PC-3 (cell line): Measurements from ENCODE around the gene VGF. TPM values are rescaled to one million over a fixed set of nuclear protein-coding genes. Genes with fewer than 3 reads are reported as not detected.
"Not testable (repeated sequence)": the region's sequence is repeated elsewhere in the genome, so short reads cannot be mapped to it uniquely, and the experiment has no call there.

Experiments
- ATAC-seq: fragments of 200-7000 bp; cut with Tn5 transposase; 2 replicates; pipeline ENCODE4 v1.9.1; 2020; ENCODE audit warnings: mild to moderate bottlenecking, moderate library complexity
- BruUV-seq: library from RNA; stranded (reverse); fragments of 400-500 nt; replicated peaks from 2 replicates; lab custom pipeline; 2021; lab: Mats Ljungman, UMichigan
- CTCF ChIA-PET: fragments of 300-600 bp; sonication (Branson Sonifier 250); formaldehyde crosslinking; loops from one replicate; lab custom pipeline; 2022; ENCODE audit warnings: antibody characterized with exemption; lab: Charles Lee
- POLR2A ChIA-PET: fragments of 300-600 bp; sonication (Branson Sonifier 250); formaldehyde crosslinking; loops from one replicate; lab custom pipeline; 2022; ENCODE audit warnings: antibody characterized with exemption; ENCODE audit not compliant: unreplicated experiment; lab: Charles Lee
- DNase-seq: peaks from one replicate; pipeline ENCODE4 v3.0.0-alpha.2; 2015
- H2AFZ ChIP-seq: fragments of 300-600 bp; sonication (generic); 2 replicates; pipeline ENCODE4 v1.6.0; 2016; ENCODE audit warnings: antibody characterized with exemption, low read length
- H3F3A ChIP-seq: fragments of 300-600 bp; sonication (generic); one replicate; pipeline ENCODE4 v1.6.0; 2017; ENCODE audit warnings: antibody characterized with exemption, low read length, control low read depth, mild to moderate bottlenecking; ENCODE audit not compliant: unreplicated experiment
- H3K27ac ChIP-seq: fragments of 300-600 bp; sonication (generic); 2 replicates; pipeline ENCODE4 v1.5.1; 2016; ENCODE audit warnings: mild to moderate bottlenecking, low read length
- H3K27me3 ChIP-seq: fragments of 300-600 bp; sonication (generic); 2 replicates; pipeline ENCODE4 v1.6.1; 2016; ENCODE audit warnings: low read length, mixed read lengths
- H3K36me3 ChIP-seq: fragments of 300-600 bp; sonication (generic); 2 replicates; pipeline ENCODE4 v1.6.1; 2016; ENCODE audit warnings: low read depth, mixed run types, low read length, mixed read lengths
- H3K4me1 ChIP-seq: fragments of 300-600 bp; sonication (generic); 2 replicates; pipeline ENCODE4 v1.5.1; 2016; ENCODE audit warnings: low read length; ENCODE audit not compliant: insufficient read depth
- H3K4me2 ChIP-seq: fragments of 300-600 bp; sonication (generic); 2 replicates; pipeline ENCODE4 v1.6.0; 2016; ENCODE audit warnings: low read length
- H3K4me3 ChIP-seq: fragments of 300-600 bp; sonication (generic); 2 replicates; pipeline ENCODE4 v1.5.1; 2016; ENCODE audit warnings: mild to moderate bottlenecking, low read length, mixed read lengths
- H3K79me2 ChIP-seq: fragments of 300-600 bp; sonication (generic); 2 replicates; pipeline ENCODE4 v1.6.1; 2017; ENCODE audit warnings: low read length, mixed read lengths
- H3K9ac ChIP-seq: fragments of 300-600 bp; sonication (generic); 2 replicates; pipeline ENCODE4 v1.6.0; 2016; ENCODE audit warnings: mild to moderate bottlenecking, low read length
- H3K9me2 ChIP-seq: fragments of 300-600 bp; sonication (generic); replicated peaks from 2 replicates; pipeline ENCODE4 v1.6.1; 2016; ENCODE audit warnings: mixed run types, low read length, mixed read lengths
- H3K9me3 ChIP-seq: fragments of 300-600 bp; sonication (generic); 2 replicates; pipeline ENCODE4 v1.6.1; 2016; ENCODE audit warnings: low read length, mixed read lengths
- H4K20me1 ChIP-seq: fragments of 300-600 bp; sonication (generic); 2 replicates; pipeline ENCODE4 v1.6.1; 2016; ENCODE audit warnings: low read length, mixed read lengths
- CTCF ChIP-seq: fragments of 300-600 bp; sonication (generic); conservative IDR thresholded peaks from 2 replicates; pipeline ENCODE4 v1.5.1; 2017; ENCODE audit warnings: antibody characterized with exemption, low read depth, mild to moderate bottlenecking, low read length
- EZH2 ChIP-seq: fragments of 300-600 bp; sonication (generic); IDR thresholded peaks from one replicate; pipeline ENCODE4 v1.6.1; 2017; ENCODE audit warnings: antibody characterized with exemption, mild to moderate bottlenecking, low read length; ENCODE audit not compliant: unreplicated experiment
- EZH2phosphoT487 ChIP-seq: fragments of 300-600 bp; sonication (generic); IDR thresholded peaks from 2 replicates; pipeline ENCODE4 v1.6.1; 2018; ENCODE audit warnings: mild to moderate bottlenecking, antibody characterized with exemption, low read length, borderline replicate concordance
- intact Hi-C: fragments of 100-400 bp; cut with micrococcal nuclease; formaldehyde crosslinking; loops from 2 replicates; pipeline ENCODE4 v1.9.0; 2023
- total RNA-seq: library from RNA; depleted of rRNA; stranded (reverse); fragments of >200 nt; gene quantifications from 2 replicates; pipeline ENCODE4 v1.2.3, GENCODE V29; 2014

VGF gene
- total RNA-seq, 1 experiment from 2014 or later, result 1.6 TPM

GRCh38 chr7:101115215-101115614, 50.2 kb downstream of the VGF start:
- Histone ChIP-seq H2AFZ (no peak overlapping the region), H3K27me3 (no peaks in the 10 kb centered on the region), H3K9me2 (no peaks in the 10 kb centered on the region), H3K4me2 (no peak overlapping the region), H3F3A (no peaks in the 10 kb centered on the region), H3K79me2 (no peaks in the 10 kb centered on the region), H3K4me1 (peaks cover 21% of the 10 kb centered on the region), H4K20me1 (no peaks in the 10 kb centered on the region), H3K9me3 (no peaks in the 10 kb centered on the region), H3K36me3 (no peaks in the 10 kb centered on the region), H3K27ac (no peak overlapping the region), H3K9ac (no peak overlapping the region), H3K4me3 (no peak overlapping the region)
- TF ChIP-seq EZH2phosphoT487 (no peak), CTCF (no peak), EZH2 (no peak)
- CTCF ChIA-PET, result no interaction called here
- intact Hi-C loops, result no loop called here
- POLR2A ChIA-PET, result no interaction called here
- DNase-seq (no peak), ATAC-seq (no peak)
- no TSS peak for BruUV-seq

GRCh38 chr7:101114492-101114891, 50.9 kb downstream of the VGF start:
- no peaks in the 10 kb centered on the region for H3K79me2 ChIP-seq
- H3K27me3 ChIP-seq, result no peaks in the 10 kb centered on the region
- peak; percentile 43 for DNase-seq
- no peaks in the 10 kb centered on the region for H3K36me3 ChIP-seq
- H2AFZ ChIP-seq, result peak overlapping the region; percentile 70
- H3K9me2 ChIP-seq, result no peaks in the 10 kb centered on the region
- TF ChIP-seq EZH2phosphoT487 (no peak), EZH2 (no peak), CTCF (no peak)
- intact Hi-C loops, result no loop called here
- ChIA-PET POLR2A (no interaction called here), CTCF (no interaction called here)
- peak; percentile 73 for ATAC-seq
- H3K4me2 ChIP-seq, result peak overlapping the region; percentile 61
- peaks cover 24% of the 10 kb centered on the region for H3K4me1 ChIP-seq
- H3K4me3 ChIP-seq, result peak overlapping the region; percentile 35; the same call in 1 of the 2 replicates
- no peaks in the 10 kb centered on the region for H4K20me1 ChIP-seq
- BruUV-seq, result no TSS peak
- peak overlapping the region; percentile 47 for H3K27ac ChIP-seq
- H3F3A ChIP-seq, result no peaks in the 10 kb centered on the region
- H3K9ac ChIP-seq, result peak overlapping the region; percentile 34; the same call in 1 of the 2 replicates
- no peaks in the 10 kb centered on the region for H3K9me3 ChIP-seq

- Histone ChIP-seq H3K4me1 (peaks cover 29% of the 10 kb centered on the region), H3K27me3 (no peaks in the 10 kb centered on the region), H3K9me3 (no peaks in the 10 kb centered on the region), H3K27ac (peak overlapping the region; percentile 47), H3F3A (no peaks in the 10 kb centered on the region), H3K9ac (no peak overlapping the region), H3K79me2 (no peaks in the 10 kb centered on the region), H4K20me1 (no peaks in the 10 kb centered on the region), H3K36me3 (no peaks in the 10 kb centered on the region), H3K9me2 (no peaks in the 10 kb centered on the region), H2AFZ (peak overlapping the region; percentile 70), H3K4me3 (no peak overlapping the region), H3K4me2 (peak overlapping the region; percentile 61)
- intact Hi-C loops, result no loop called here
- DNase-seq, result no peak
- BruUV-seq, result no TSS peak
- ATAC-seq, result no peak
- TF ChIP-seq CTCF, result no peak
- no peak for TF ChIP-seq EZH2phosphoT487
- no peak for TF ChIP-seq EZH2
- ChIA-PET POLR2A (no interaction called here), CTCF (no interaction called here)
Observed at GRCh38 chr7:101113836-101114235, 51.5 kb downstream of the VGF start.

- peaks cover 32% of the 10 kb centered on the region for H3K4me1 ChIP-seq
- POLR2A ChIA-PET, H3K27me3 ChIP-seq, H3K9ac ChIP-seq, H3K36me3 ChIP-seq, DNase-seq, H3K9me2 ChIP-seq, H4K20me1 ChIP-seq, BruUV-seq, H3K4me3 ChIP-seq, H3F3A ChIP-seq, CTCF ChIA-PET, H3K9me3 ChIP-seq, intact Hi-C loops, H3K27ac ChIP-seq, H3K79me2 ChIP-seq, ATAC-seq, H3K4me2 ChIP-seq, H2AFZ ChIP-seq: not testable (repeated sequence)
Observed at GRCh38 chr7:101113140-101113539, 52.2 kb downstream of the VGF start.
